SU-DHL-6 (cell line): ENCODE results near the gene IGFBP4.

Source experiments
- H2AFZ ChIP-seq: fragments of 200-600 bp; sonication (generic); 2 replicates; pipeline ENCODE4 v1.6.1; 2014; ENCODE audit warnings: low read depth, mild to moderate bottlenecking, moderate library complexity, mixed read lengths, antibody characterized with exemption, low read length; ENCODE audit not compliant: severe bottlenecking
- H3F3A ChIP-seq: fragments of 200-600 bp; shearing (Covaris generic); 2 replicates; pipeline ENCODE4 v1.6.0; 2016; ENCODE audit warnings: antibody characterized with exemption, mild to moderate bottlenecking; ENCODE audit not compliant: insufficient read depth
- H3K27ac ChIP-seq: fragments of 200-600 bp; sonication (generic); 2 replicates; pipeline ENCODE4 v1.5.1; 2016; ENCODE audit warnings: low read depth, mild to moderate bottlenecking, low read length, moderate library complexity, mixed read lengths
- H3K27me3 ChIP-seq: fragments of 200-600 bp; sonication (generic), shearing (Covaris generic); 2 replicates; pipeline ENCODE4 v1.6.0; 2014; ENCODE audit warnings: mild to moderate bottlenecking, low read length
- H3K36me3 ChIP-seq: fragments of 200-600 bp; sonication (generic); 2 replicates; pipeline ENCODE4 v1.6.1; 2014; ENCODE audit warnings: mild to moderate bottlenecking, low read length, mixed read lengths
- H3K4me2 ChIP-seq: fragments of 300-600, 200-600 bp; shearing (Covaris generic), sonication (generic); 2 replicates; pipeline ENCODE4 v1.6.0; 2014; ENCODE audit warnings: low read length, low read depth, mild to moderate bottlenecking; ENCODE audit not compliant: poor library complexity, severe bottlenecking
- H3K4me3 ChIP-seq: fragments of 200-600 bp; sonication (generic); 2 replicates; pipeline ENCODE4 v1.5.1; 2014; ENCODE audit warnings: antibody characterized with exemption, low read length, mild to moderate bottlenecking, mixed read lengths; ENCODE audit not compliant: insufficient read depth, poor library complexity, severe bottlenecking
- H3K79me2 ChIP-seq: fragments of 200-600 bp; sonication (generic); 2 replicates; pipeline ENCODE4 v1.6.1; 2014; ENCODE audit warnings: mild to moderate bottlenecking, low read length, moderate library complexity; ENCODE audit not compliant: insufficient read depth
- H3K9ac ChIP-seq: fragments of 200-600 bp; sonication (generic); 2 replicates; pipeline ENCODE4 v1.7.0; 2014; ENCODE audit warnings: mild to moderate bottlenecking, low read length
- H3K9me2 ChIP-seq: fragments of 200-600 bp; sonication (generic); replicated peaks from 2 replicates; pipeline ENCODE4 v1.6.1; 2014; ENCODE audit warnings: low read length; ENCODE audit not compliant: insufficient read depth
- H3K9me3 ChIP-seq: fragments of 200-600 bp; sonication (generic); 2 replicates; pipeline ENCODE4 v1.6.1; 2014; ENCODE audit warnings: low read length, mixed read lengths; ENCODE audit not compliant: insufficient read depth
- H4K20me1 ChIP-seq: fragments of 200-600 bp; sonication (generic); 2 replicates; pipeline ENCODE4 v1.6.1; 2014; ENCODE audit warnings: low read depth, mild to moderate bottlenecking, antibody characterized with exemption, low read length, moderate library complexity, mixed read lengths
- EZH2phosphoT487 ChIP-seq: fragments of 200-600 bp; sonication (generic), shearing (Covaris generic); conservative IDR thresholded peaks from 2 replicates; pipeline ENCODE4 v1.6.1; 2018; ENCODE audit warnings: mild to moderate bottlenecking, antibody characterized with exemption, low read length, moderate library complexity, mixed read lengths
- TF ChIP-seq, protein P1 (sequence below): fragments of 200-600 bp; sonication (generic); IDR thresholded peaks from one replicate; pipeline ENCODE4 v1.5.1; 2017; ENCODE audit warnings: antibody characterized with exemption, mild to moderate bottlenecking, low read length, moderate library complexity; ENCODE audit not compliant: insufficient read depth, poor library complexity, severe bottlenecking

The IGFBP4 gene

DNA sequence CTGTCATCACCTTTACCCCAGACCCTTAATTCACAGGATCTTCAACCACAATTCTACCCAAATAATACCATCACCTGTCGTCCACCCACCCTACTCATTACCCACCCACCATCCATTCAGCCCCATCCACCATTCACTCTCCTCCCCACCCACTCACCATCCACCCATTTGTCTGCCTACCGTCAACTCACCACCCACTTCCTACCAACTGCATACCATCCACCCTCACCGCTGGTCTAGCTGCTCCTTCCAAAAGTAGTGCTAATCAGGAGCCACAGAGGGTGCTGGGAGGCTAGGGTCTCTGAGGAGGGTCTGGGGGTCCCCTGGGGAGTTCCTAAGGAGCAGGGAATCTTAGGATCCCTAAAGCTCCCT, 12.0 kb upstream of the IGFBP4 start:
- Histone ChIP-seq H3K4me3 (no peak overlapping the region), H3K4me2 (no peak overlapping the region), H2AFZ (no peak overlapping the region), H3K9me3 (no peaks in the 10 kb centered on the region), H3K27ac (no peak overlapping the region), H3K9ac (no peak overlapping the region), H3F3A (no peaks in the 10 kb centered on the region), H3K79me2 (no peaks in the 10 kb centered on the region), H3K27me3 (no peaks in the 10 kb centered on the region), H3K36me3 (no peaks in the 10 kb centered on the region), H3K9me2 (no peaks in the 10 kb centered on the region), H4K20me1 (no peaks in the 10 kb centered on the region)
- no peak for TF ChIP-seq EZH2phosphoT487
- TF ChIP-seq, protein P1, sequence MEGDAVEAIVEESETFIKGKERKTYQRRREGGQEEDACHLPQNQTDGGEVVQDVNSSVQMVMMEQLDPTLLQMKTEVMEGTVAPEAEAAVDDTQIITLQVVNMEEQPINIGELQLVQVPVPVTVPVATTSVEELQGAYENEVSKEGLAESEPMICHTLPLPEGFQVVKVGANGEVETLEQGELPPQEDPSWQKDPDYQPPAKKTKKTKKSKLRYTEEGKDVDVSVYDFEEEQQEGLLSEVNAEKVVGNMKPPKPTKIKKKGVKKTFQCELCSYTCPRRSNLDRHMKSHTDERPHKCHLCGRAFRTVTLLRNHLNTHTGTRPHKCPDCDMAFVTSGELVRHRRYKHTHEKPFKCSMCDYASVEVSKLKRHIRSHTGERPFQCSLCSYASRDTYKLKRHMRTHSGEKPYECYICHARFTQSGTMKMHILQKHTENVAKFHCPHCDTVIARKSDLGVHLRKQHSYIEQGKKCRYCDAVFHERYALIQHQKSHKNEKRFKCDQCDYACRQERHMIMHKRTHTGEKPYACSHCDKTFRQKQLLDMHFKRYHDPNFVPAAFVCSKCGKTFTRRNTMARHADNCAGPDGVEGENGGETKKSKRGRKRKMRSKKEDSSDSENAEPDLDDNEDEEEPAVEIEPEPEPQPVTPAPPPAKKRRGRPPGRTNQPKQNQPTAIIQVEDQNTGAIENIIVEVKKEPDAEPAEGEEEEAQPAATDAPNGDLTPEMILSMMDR = no peak

DNA sequence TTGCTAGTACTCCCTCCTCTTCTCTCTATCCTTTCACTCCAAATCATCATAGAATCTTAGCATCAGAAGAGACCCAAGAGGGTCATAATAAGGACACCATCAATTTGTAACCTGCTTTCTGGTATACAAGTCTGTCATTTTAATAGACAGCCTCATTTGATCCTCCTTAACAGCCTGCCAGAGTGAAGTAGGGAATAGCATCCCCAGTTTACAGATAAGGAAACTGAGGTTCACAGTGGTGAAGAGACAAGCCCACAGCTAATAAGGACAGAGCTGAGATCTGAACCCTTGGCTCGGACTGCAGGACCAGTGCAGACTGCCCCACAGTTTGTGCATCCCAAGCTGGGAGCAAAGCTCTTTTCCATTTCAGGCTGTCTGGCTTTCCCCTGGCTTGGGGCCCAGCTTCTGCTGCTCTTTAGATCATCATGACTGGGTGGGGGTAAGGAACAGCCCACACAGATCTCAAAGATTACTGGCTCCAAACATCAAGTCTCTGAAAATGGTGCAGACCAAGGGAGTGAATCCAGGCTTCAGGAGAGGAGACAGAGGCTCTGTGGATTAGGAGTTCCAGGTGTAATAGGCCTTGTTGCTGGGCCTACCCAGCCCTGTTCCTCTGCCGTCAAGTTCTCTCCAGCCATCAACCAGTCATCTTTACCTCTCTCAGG, 10.3 kb upstream of the IGFBP4 start:
- H3K36me3 ChIP-seq = no peaks in the 10 kb centered on the region
- H3K9me3 ChIP-seq = no peaks in the 10 kb centered on the region
- H3K9me2 ChIP-seq = no peaks in the 10 kb centered on the region
- no peak overlapping the region for H3K27ac ChIP-seq
- H3K4me3 ChIP-seq = no peak overlapping the region
- H4K20me1 ChIP-seq = no peaks in the 10 kb centered on the region
- H3K27me3 ChIP-seq = no peaks in the 10 kb centered on the region
- no peak for TF ChIP-seq EZH2phosphoT487
- TF ChIP-seq, protein P1 = no peak
- no peak overlapping the region for H3K9ac ChIP-seq
- H3F3A ChIP-seq = no peaks in the 10 kb centered on the region
- no peak overlapping the region for H2AFZ ChIP-seq
- H3K79me2 ChIP-seq = no peaks in the 10 kb centered on the region
- no peak overlapping the region for H3K4me2 ChIP-seq

DNA sequence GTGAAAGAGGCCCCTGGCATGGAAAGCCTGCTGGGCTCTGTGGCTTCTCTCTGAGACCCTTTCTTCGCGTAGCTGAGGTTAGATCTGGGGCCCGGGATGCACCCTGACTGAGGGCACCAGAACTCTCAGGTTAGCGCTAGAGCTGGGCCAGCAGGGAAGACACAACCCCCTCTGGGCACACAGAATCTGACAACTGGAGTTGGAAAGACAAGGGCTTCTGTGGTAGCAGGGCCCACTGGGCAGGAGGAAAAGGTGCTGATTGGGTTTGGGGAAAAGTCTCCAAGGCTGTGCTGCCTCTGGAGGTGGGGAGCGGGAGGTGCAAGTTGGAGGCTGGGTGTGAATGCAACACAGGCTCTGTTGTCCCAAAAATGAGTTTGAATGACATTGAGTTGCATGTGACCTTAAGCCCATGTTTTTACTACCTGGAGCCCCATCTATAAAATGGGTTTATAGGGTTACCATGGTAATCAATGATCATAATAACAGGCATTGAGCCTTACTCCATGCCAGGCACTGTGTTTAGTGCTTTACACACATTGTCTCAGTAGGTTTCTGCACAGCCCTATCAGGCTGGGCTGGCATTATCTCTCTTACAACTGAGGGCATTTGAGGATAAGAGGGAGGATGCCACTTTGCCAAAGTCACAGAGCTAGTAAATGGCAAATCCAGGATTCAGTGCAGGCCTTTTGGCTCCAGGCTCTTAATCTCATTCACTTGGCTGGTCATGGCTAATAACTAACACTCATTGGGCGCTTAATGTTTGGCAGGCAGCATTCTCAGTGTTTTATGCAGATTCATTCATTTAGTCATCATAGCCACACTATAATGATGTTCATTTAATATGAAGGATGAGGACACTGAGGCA, 9.5 kb upstream of the IGFBP4 start:
- H3K27ac ChIP-seq = no peak overlapping the region
- no peak overlapping the region for H2AFZ ChIP-seq
- no peak overlapping the region for H3K4me3 ChIP-seq
- H3K4me2 ChIP-seq = no peak overlapping the region
- TF ChIP-seq EZH2phosphoT487 = no peak
- TF ChIP-seq, protein P1 = no peak
- H3K9me3 ChIP-seq = no peaks in the 10 kb centered on the region
- no peaks in the 10 kb centered on the region for H3K36me3 ChIP-seq
- no peak overlapping the region for H3K9ac ChIP-seq
- no peaks in the 10 kb centered on the region for H3F3A ChIP-seq
- H3K9me2 ChIP-seq = no peaks in the 10 kb centered on the region
- no peaks in the 10 kb centered on the region for H3K27me3 ChIP-seq
- no peaks in the 10 kb centered on the region for H4K20me1 ChIP-seq
- H3K79me2 ChIP-seq = no peaks in the 10 kb centered on the region
